ENCODE data around the gene TMPRSS3.

DNA sequence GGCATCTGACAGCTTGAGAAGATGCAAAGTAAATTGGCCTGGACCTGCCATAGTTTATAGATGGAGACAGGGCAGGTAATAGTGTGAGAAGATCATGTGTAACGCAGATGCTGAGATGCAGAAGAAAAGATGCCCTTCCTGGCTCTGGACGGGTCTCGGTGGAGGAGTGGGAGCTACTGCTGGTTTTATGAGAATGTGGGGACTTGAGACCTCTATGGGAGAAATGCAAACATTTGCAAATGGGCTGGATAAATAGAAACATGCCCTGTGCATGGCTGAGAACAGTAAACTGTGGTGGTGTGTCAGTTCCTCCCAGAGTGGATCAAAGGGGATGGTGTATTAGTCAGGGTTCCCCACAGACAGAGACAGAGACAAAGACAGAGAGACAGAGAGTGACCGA lies 29.7 kb upstream of the TMPRSS3 start:
- TF ChIP-seq POLR2A (IDR thresholded peaks at IDR 0.05) (no peak), EP300 (IDR thresholded peaks at IDR 0.05) (no peak)
- TF ChIP-seq, protein P1, sequence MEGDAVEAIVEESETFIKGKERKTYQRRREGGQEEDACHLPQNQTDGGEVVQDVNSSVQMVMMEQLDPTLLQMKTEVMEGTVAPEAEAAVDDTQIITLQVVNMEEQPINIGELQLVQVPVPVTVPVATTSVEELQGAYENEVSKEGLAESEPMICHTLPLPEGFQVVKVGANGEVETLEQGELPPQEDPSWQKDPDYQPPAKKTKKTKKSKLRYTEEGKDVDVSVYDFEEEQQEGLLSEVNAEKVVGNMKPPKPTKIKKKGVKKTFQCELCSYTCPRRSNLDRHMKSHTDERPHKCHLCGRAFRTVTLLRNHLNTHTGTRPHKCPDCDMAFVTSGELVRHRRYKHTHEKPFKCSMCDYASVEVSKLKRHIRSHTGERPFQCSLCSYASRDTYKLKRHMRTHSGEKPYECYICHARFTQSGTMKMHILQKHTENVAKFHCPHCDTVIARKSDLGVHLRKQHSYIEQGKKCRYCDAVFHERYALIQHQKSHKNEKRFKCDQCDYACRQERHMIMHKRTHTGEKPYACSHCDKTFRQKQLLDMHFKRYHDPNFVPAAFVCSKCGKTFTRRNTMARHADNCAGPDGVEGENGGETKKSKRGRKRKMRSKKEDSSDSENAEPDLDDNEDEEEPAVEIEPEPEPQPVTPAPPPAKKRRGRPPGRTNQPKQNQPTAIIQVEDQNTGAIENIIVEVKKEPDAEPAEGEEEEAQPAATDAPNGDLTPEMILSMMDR (IDR thresholded peaks at IDR 0.05) = no peak
